ENCODE measurements around the gene MT2A.
"Not testable (repeated sequence)": the region's sequence is repeated elsewhere in the genome, so short reads cannot be mapped to it uniquely, and the experiment has no call there.

The MT2A gene

GRCh38 chr16:56616608-56617211 lies 8.3 kb downstream of the MT2A start:
- H3K4me1 ChIP-seq (ENCODE audit: insufficient read depth, poor library complexity, severe bottlenecking) = peaks cover 37% of the 10 kb centered on the region
- no peak overlapping the region for H3K27ac ChIP-seq (ENCODE audit: poor library complexity, severe bottlenecking)
- no peaks in the 10 kb centered on the region for H3K36me3 ChIP-seq (ENCODE audit: low read depth)

DNA sequence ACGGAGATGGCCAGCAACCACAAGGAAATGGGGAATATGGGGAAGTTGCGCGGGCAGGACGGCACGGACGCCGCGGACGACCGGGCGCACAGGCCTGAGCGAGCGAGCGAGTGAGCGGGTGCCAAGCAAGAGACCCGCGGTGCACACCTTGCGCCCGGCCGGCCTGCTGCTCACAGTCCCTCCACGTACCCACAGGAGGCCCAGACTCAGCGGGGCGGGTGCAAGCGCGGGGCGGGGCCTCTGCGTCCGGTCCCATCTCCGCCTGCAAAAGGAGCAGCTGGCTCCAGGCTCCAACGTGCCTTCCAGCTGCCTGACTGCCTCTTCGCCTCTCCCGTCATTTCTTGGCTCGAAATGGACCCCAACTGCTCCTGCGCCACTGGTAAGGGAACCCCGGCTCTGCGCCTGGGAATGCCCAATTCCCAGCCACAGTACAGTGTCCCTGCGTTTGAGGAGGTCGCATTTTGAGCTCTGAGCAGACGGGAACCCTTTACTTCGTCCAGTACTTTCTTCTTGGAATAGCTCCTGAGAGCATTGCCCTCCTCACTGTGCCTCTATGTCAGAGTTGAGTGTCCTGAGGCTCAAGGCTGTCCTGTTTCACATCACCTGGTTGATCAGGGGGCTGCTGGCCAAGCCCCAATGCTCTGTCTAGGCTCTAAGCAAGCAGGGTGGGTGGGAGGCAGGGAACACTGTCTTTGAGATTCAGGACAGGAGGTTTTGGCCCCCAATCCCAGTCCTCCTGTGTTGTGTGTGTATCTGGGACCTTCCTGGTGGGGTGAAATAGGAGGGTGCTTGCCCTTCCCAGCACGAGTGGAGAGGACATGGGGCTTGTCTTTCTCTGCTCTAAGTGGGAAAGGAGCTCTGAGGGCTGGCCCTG lies 9.1 kb downstream of the MT2A start:
- no peak for TF ChIP-seq CTCF (IDR thresholded peaks at IDR 0.05; ENCODE audit: poor library complexity, severe bottlenecking)
- Histone ChIP-seq H3K9me3 (ENCODE audit: severe bottlenecking) (no peaks in the 10 kb centered on the region), H3K36me3 (ENCODE audit: low read depth) (no peaks in the 10 kb centered on the region), H3K4me1 (ENCODE audit: insufficient read depth, poor library complexity, severe bottlenecking) (peaks cover 32% of the 10 kb centered on the region), H3K27me3 (ENCODE audit: insufficient read depth, poor library complexity, severe bottlenecking) (no peaks in the 10 kb centered on the region), H3K27ac (ENCODE audit: poor library complexity, severe bottlenecking) (no peak overlapping the region), H3K4me3 (ENCODE audit: severe bottlenecking) (no peak overlapping the region)
- no peak for ATAC-seq (ENCODE audit: low read depth)
- DNase-seq (ENCODE audit: low spot score) = no peak

More at GRCh38 chr16:56616608-56617211, 8.3 kb downstream of the MT2A start:
- Histone ChIP-seq H3K4me3 (ENCODE audit: severe bottlenecking) (no peak overlapping the region), H3K27me3 (ENCODE audit: insufficient read depth, poor library complexity, severe bottlenecking) (no peaks in the 10 kb centered on the region), H3K9me3 (ENCODE audit: severe bottlenecking) (no peaks in the 10 kb centered on the region)
- DNase-seq (ENCODE audit: low spot score) (no peak), ATAC-seq (ENCODE audit: low read depth) (no peak)
- no peak for TF ChIP-seq CTCF (IDR thresholded peaks at IDR 0.05; ENCODE audit: poor library complexity, severe bottlenecking)

- Histone ChIP-seq H3K4me3 (ENCODE audit: severe bottlenecking) (no peak overlapping the region), H3K4me1 (ENCODE audit: insufficient read depth, poor library complexity, severe bottlenecking) (peaks cover 25% of the 10 kb centered on the region), H3K9me3 (ENCODE audit: severe bottlenecking) (no peaks in the 10 kb centered on the region), H3K36me3 (ENCODE audit: low read depth) (no peaks in the 10 kb centered on the region), H3K27ac (ENCODE audit: poor library complexity, severe bottlenecking) (no peak overlapping the region), H3K27me3 (ENCODE audit: insufficient read depth, poor library complexity, severe bottlenecking) (no peaks in the 10 kb centered on the region)
- no peak for DNase-seq (ENCODE audit: low spot score)
- TF ChIP-seq CTCF (IDR thresholded peaks at IDR 0.05; ENCODE audit: poor library complexity, severe bottlenecking) = no peak
- no peak for ATAC-seq (ENCODE audit: low read depth)
Observed at GRCh38 chr16:56618138-56618537, 9.8 kb downstream of the MT2A start.

- Histone ChIP-seq H3K27me3 (ENCODE audit: insufficient read depth, poor library complexity, severe bottlenecking) (no peaks in the 10 kb centered on the region), H3K4me1 (ENCODE audit: insufficient read depth, poor library complexity, severe bottlenecking) (peaks cover 2% of the 10 kb centered on the region), H3K36me3 (ENCODE audit: low read depth) (no peaks in the 10 kb centered on the region), H3K4me3 (ENCODE audit: severe bottlenecking) (no peak overlapping the region), H3K9me3 (ENCODE audit: severe bottlenecking) (no peaks in the 10 kb centered on the region), H3K27ac (ENCODE audit: poor library complexity, severe bottlenecking) (no peak overlapping the region)
- DNase-seq (ENCODE audit: low spot score) (no peak), ATAC-seq (ENCODE audit: low read depth) (no peak)
- TF ChIP-seq CTCF (IDR thresholded peaks at IDR 0.05; ENCODE audit: poor library complexity, severe bottlenecking) = no peak
Observed at GRCh38 chr16:56620339-56620897, 12.0 kb downstream of the MT2A start.

GRCh38 chr16:56621665-56622445 lies 13.5 kb downstream of the MT2A start:
- not testable (repeated sequence) for H3K27ac ChIP-seq (ENCODE audit: poor library complexity, severe bottlenecking); DNase-seq (ENCODE audit: low spot score); H3K4me3 ChIP-seq (ENCODE audit: severe bottlenecking); ATAC-seq (ENCODE audit: low read depth); H3K36me3 ChIP-seq (ENCODE audit: low read depth); H3K9me3 ChIP-seq (ENCODE audit: severe bottlenecking); H3K4me1 ChIP-seq (ENCODE audit: insufficient read depth, poor library complexity, severe bottlenecking); H3K27me3 ChIP-seq (ENCODE audit: insufficient read depth, poor library complexity, severe bottlenecking)

DNA sequence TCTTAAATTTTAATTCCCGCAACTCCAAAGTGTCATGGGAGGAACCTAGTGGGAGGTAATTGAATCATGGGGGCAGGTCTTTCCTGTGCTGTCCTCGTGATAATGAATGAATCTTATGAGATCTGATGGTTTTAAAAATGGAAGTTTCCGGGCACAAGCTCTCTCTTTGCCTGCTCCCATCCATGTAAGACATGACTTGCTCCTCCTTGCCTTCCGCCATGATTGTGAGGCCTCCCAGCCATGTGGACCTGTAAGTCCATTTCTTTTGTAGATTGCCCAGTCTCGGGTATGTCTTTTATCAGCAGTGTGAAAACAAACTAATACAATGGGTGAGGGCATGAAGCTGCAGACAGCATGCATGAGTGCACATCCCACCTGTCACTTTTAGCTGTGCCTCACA lies 14.8 kb downstream of the MT2A start:
- DNase-seq (ENCODE audit: low spot score); H3K27ac ChIP-seq (ENCODE audit: poor library complexity, severe bottlenecking); H3K27me3 ChIP-seq (ENCODE audit: insufficient read depth, poor library complexity, severe bottlenecking); H3K9me3 ChIP-seq (ENCODE audit: severe bottlenecking); H3K4me1 ChIP-seq (ENCODE audit: insufficient read depth, poor library complexity, severe bottlenecking); H3K4me3 ChIP-seq (ENCODE audit: severe bottlenecking); ATAC-seq (ENCODE audit: low read depth): not testable (repeated sequence)
- H3K36me3 ChIP-seq (ENCODE audit: low read depth) = peaks cover 11% of the 10 kb centered on the region
